ENCODE measurements around the gene COX7B2. TPM values are rescaled to one million over a fixed set of nuclear protein-coding genes. Genes with fewer than 3 reads are reported as not detected.

Gene COX7B2
- total and polyA plus RNA-seq, 2 of the 4 experiments (the other 2 are of a cell fraction), result not detected

DNA sequence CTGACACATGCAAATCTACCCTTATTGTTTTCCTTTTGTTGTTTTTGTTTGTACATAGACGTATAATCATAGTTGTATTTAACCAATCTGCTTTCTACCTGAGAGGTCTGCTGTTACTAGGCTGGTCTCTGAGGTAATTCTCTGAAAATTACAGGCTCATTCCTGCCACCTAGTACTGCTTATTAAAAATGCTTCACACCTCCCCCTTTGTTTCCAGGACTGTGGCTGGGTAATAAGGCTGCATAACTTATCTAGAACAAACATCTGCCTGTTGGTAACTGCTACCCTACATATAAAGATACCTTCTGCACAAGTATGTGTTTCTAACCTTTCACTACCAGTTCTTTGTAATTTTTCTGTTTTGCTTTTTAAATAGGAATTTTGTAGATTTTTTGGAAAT lies 34.2 kb downstream of the COX7B2 start:
- Histone ChIP-seq H3K4ac (ENCODE audit: low read depth, low read length) (no peak overlapping the region), H4K8ac (ENCODE audit: low read depth in 2 of 2, low read length in 2 of 2) (no peak overlapping the region), H4K5ac (ENCODE audit: low read depth, low read length) (no peak overlapping the region), H2AFZ (replicated peaks; ENCODE audit: low read length, poor library complexity) (no peak overlapping the region), H2BK120ac (ENCODE audit: low read depth, low read length) (no peak overlapping the region), H3K9me1 (ENCODE audit: insufficient read depth, low read length) (no peaks in the 10 kb centered on the region), H3K36me3 (ENCODE audit: control insufficient read depth, insufficient read depth, low read length) (no peaks in the 10 kb centered on the region), H3K27me3 (ENCODE audit: control insufficient read depth, insufficient read depth, low read length) (no peaks in the 10 kb centered on the region), H3K9ac (ENCODE audit: low read depth, low read length) (no peak overlapping the region), H2BK15ac (ENCODE audit: low read depth, low read length) (no peak overlapping the region), H3K23ac (ENCODE audit: low read depth, low read length) (no peak overlapping the region), H3K4me3 (ENCODE audit: insufficient read depth, low read depth, low read length) (no peak overlapping the region), H3K4me2 (ENCODE audit: low read depth, low read length) (no peak overlapping the region), H3K14ac (replicated peaks; ENCODE audit: low read depth, low read length) (no peak overlapping the region), H3K79me1 (ENCODE audit: low read depth in 1 of 2, low read length in 2 of 2) (no peaks in the 10 kb centered on the region), H2AK9ac (replicated peaks; ENCODE audit: low read depth, low read length, poor library complexity) (no peak overlapping the region), H2AK5ac (ENCODE audit: low read depth, low read length) (no peak overlapping the region), H3K27ac (ENCODE audit: insufficient read depth, low read length) (no peak overlapping the region), H4K20me1 (ENCODE audit: insufficient read depth, low read length) (no peaks in the 10 kb centered on the region), H3K56ac (ENCODE audit: extremely low read depth, insufficient read depth, low read length) (no peak overlapping the region), H3K9me3 (ENCODE audit: control insufficient read depth, insufficient read depth, low read length) (no peaks in the 10 kb centered on the region), H2BK20ac (ENCODE audit: low read depth, low read length) (no peak overlapping the region), H4K91ac (ENCODE audit: insufficient read depth, low read depth, low read length) (no peak overlapping the region), H2BK5ac (ENCODE audit: low read depth, low read length, poor library complexity, severe bottlenecking) (no peak overlapping the region), H3K18ac (ENCODE audit: low read depth, low read length) (no peak overlapping the region), H3K4me1 (ENCODE audit: control insufficient read depth, insufficient read depth, low read length) (no peaks in the 10 kb centered on the region)
- ChIA-PET CTCF (no interaction called here), POLR2A (ENCODE audit: unreplicated experiment) (no interaction called here)
- no CpG with 5 or more reads among the region's 1 CpG for WGBS, 2 experiments (ENCODE audit: extremely low coverage in 2 of 2, insufficient read length in 1 of 2)
- intact Hi-C loops (cut with micrococcal nuclease), result no loop called here
- DNase-seq (no peak), ATAC-seq (ENCODE audit: low read depth) (no peak)
- BruUV-seq (replicated peaks), result no TSS peak
- TF ChIP-seq CTCF (conservative IDR thresholded peaks at IDR 0.05; ENCODE audit: low read depth, low read length), result no peak
- TF ChIP-seq ELK1 (IDR thresholded peaks at IDR 0.05; ENCODE audit: borderline replicate concordance, low read depth, low read length), result no peak
- TF ChIP-seq RFX5 (IDR thresholded peaks at IDR 0.05; ENCODE audit: low read depth, low read length), result no peak
- TF ChIP-seq POLR2A (IDR thresholded peaks at IDR 0.05; ENCODE audit: low read depth, low read length), result no peak
- TF ChIP-seq SMC3 (IDR thresholded peaks at IDR 0.05; ENCODE audit: low read depth, low read length), result no peak
- no peak for TF ChIP-seq USF2 (IDR thresholded peaks at IDR 0.05; ENCODE audit: low read depth, low read length)
- no peak for TF ChIP-seq CEBPB (IDR thresholded peaks at IDR 0.05; ENCODE audit: low read depth, low read length)
- TF ChIP-seq RCOR1 (IDR thresholded peaks at IDR 0.05; ENCODE audit: insufficient replicate concordance, low read length), result no peak
- no peak for TF ChIP-seq BHLHE40 (IDR thresholded peaks at IDR 0.05; ENCODE audit: low read depth, low read length)
- TF ChIP-seq CHD1 (IDR thresholded peaks at IDR 0.05; ENCODE audit: low read depth, low read length), result no peak
- no peak for TF ChIP-seq MAZ (IDR thresholded peaks at IDR 0.05; ENCODE audit: borderline replicate concordance, low read depth, low read length)
- no peak for TF ChIP-seq MXI1 (IDR thresholded peaks at IDR 0.05; ENCODE audit: borderline replicate concordance, low read depth, low read length)
- TF ChIP-seq NFE2L2 (IDR thresholded peaks at IDR 0.05; ENCODE audit: low read depth, low read length), result no peak
- no peak for TF ChIP-seq MAFK (IDR thresholded peaks at IDR 0.05; ENCODE audit: low read depth, low read length)
- dilution Hi-C loops (cut with HindIII; ENCODE audit: low sequenced_read_pairs, unreplicated experiment), result no loop called here
- in situ Hi-C loops (cut with MboI; ENCODE audit: low sequenced_read_pairs), result no loop called here

Data from IMR-90 (cell line).